D721Med (cell line): ENCODE measurements around the gene MBD4.

Source experiments
- DNase-seq: peaks from one replicate; pipeline ENCODE4 v3.0.0; 2011; ENCODE audit warnings: low spot score; ENCODE audit not compliant: insufficient read length
- FAIRE-seq: peaks from 2 replicates; lab custom pipeline; 2011; peaks lifted over from hg19 to GRCh38; lab: Jason Lieb, UNC
- TF ChIP-seq, protein P1 (sequence below): IDR thresholded peaks from 2 replicates; pipeline ENCODE4 v1.5.1; 2012; ENCODE audit warnings: mild to moderate bottlenecking, control low read depth; ENCODE audit not compliant: insufficient read depth; ENCODE audit errors: missing control alignments

MBD4 gene

GRCh38 chr3:129429602-129430001 lies 10.1 kb downstream of the MBD4 start:
- DNase-seq = no peak
- TF ChIP-seq, protein P1, sequence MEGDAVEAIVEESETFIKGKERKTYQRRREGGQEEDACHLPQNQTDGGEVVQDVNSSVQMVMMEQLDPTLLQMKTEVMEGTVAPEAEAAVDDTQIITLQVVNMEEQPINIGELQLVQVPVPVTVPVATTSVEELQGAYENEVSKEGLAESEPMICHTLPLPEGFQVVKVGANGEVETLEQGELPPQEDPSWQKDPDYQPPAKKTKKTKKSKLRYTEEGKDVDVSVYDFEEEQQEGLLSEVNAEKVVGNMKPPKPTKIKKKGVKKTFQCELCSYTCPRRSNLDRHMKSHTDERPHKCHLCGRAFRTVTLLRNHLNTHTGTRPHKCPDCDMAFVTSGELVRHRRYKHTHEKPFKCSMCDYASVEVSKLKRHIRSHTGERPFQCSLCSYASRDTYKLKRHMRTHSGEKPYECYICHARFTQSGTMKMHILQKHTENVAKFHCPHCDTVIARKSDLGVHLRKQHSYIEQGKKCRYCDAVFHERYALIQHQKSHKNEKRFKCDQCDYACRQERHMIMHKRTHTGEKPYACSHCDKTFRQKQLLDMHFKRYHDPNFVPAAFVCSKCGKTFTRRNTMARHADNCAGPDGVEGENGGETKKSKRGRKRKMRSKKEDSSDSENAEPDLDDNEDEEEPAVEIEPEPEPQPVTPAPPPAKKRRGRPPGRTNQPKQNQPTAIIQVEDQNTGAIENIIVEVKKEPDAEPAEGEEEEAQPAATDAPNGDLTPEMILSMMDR = no peak
- no peak for FAIRE-seq

DNA sequence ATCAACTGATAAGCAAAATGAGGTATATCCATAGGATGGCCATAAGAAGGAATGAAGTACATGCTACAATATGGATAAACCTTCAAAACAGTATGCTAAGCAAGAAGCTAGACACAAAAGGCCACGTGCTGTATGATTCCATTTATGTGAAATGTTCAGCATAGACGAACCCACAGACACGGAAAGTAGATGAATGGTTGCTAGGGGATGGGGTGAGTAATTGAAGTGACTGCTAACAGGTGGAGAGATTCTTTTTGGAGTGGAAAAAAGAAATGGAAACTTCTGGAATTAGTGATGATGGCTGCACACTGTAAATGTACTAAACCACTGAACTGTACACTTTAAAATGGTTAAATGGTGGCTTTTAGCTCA lies 10.7 kb downstream of the MBD4 start:
- DNase-seq = no peak
- TF ChIP-seq, protein P1 = no peak
- no peak for FAIRE-seq

GRCh38 chr3:129428376-129429079 lies 11.2 kb downstream of the MBD4 start, which contains the start of gene EFCAB12:
EFCAB12 (minus strand) TSS chr3:129428636; CDS start chr3:129428488, 148 bp downstream.
- peak; percentile 51 for DNase-seq
- TF ChIP-seq, protein P1 = no peak
- FAIRE-seq = no peak

GRCh38 chr3:129428007-129428375 lies 11.8 kb downstream of the MBD4 start:
- DNase-seq (no peak), FAIRE-seq (no peak)
- TF ChIP-seq, protein P1 = no peak

DNA sequence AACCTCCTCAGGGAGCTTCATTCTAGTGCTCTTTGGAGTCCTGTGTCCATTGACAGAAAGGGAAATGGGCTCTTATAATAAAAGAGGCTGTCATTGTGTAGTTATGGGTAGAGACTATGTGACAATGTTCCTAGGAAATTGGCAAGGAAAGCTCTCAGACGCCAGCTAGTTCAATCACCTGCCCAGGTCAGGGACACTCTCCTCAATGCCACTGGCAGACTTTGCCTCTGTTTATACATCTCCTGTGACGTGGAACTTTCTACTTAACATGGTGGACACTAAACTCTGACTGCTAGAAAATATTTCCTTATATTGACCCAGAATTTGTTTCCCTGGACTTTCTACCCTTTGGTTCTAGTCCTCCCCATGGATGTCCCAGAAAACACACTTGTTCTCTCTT lies 14.1 kb downstream of the MBD4 start:
- TF ChIP-seq, protein P1 = no peak
- DNase-seq (no peak), FAIRE-seq (no peak)

- FAIRE-seq = no peak
- no peak for DNase-seq
- TF ChIP-seq, protein P1 = no peak
Observed at GRCh38 chr3:129425213-129425612, 14.5 kb downstream of the MBD4 start.

- TF ChIP-seq, protein P1 = no peak
- FAIRE-seq = no peak
- DNase-seq = no peak
Observed at GRCh38 chr3:129424185-129424841, 15.4 kb downstream of the MBD4 start.
